ENCODE measurements around the gene PTAR1.

PTAR1 gene

GRCh38 chr9:69750085-69750484 is 9.7 kb downstream of the PTAR1 start:
- DNase-seq = no peak

GRCh38 chr9:69748304-69748703 is 11.5 kb downstream of the PTAR1 start:
- DNase-seq = no peak

- no peak for DNase-seq
These were observed 12.8 kb downstream of the PTAR1 start for GRCh38 chr9:69746859-69747560.

GRCh38 chr9:69745716-69746437 is 13.9 kb downstream of the PTAR1 start:
- peak; percentile 15 for DNase-seq

GRCh38 chr9:69744688-69745380 is 15.0 kb downstream of the PTAR1 start:
- no peak for DNase-seq

- no peak for DNase-seq
These were observed 15.9 kb downstream of the PTAR1 start for GRCh38 chr9:69743930-69744329.

GRCh38 chr9:69740872-69741505 is 18.8 kb downstream of the PTAR1 start:
- no peak for DNase-seq

GRCh38 chr9:69731348-69731747 is 28.5 kb downstream of the PTAR1 start:
- DNase-seq = no peak

GRCh38 chr9:69719983-69720382 is 39.8 kb downstream of the PTAR1 start:
- no peak for DNase-seq

- DNase-seq = no peak
These were observed 40.4 kb downstream of the PTAR1 start for GRCh38 chr9:69719367-69719766.

- no peak for DNase-seq
These were observed 41.6 kb downstream of the PTAR1 start for GRCh38 chr9:69718218-69718617.

- no peak for DNase-seq
These were observed 44.0 kb downstream of the PTAR1 start for GRCh38 chr9:69715825-69716224.

- DNase-seq = no peak
These were observed 44.7 kb downstream of the PTAR1 start for GRCh38 chr9:69715096-69715495.

- DNase-seq = no peak
These were observed 62.3 kb downstream of the PTAR1 start for GRCh38 chr9:69697475-69697874.

GRCh38 chr9:69696802-69697201 is 63.0 kb downstream of the PTAR1 start:
- no peak for DNase-seq

- no peak for DNase-seq
These were observed 69.7 kb downstream of the PTAR1 start for GRCh38 chr9:69689991-69690538.

GRCh38 chr9:69683927-69684326 is 75.9 kb downstream of the PTAR1 start:
- no peak for DNase-seq

- no peak for DNase-seq
These were observed 80.8 kb downstream of the PTAR1 start for GRCh38 chr9:69678843-69679538.

GRCh38 chr9:69677931-69678330 is 81.9 kb downstream of the PTAR1 start:
- DNase-seq = no peak

- DNase-seq = peak; percentile 5
These were observed 84.2 kb downstream of the PTAR1 start for GRCh38 chr9:69675563-69675962.

- DNase-seq = peak; percentile 16
These were observed 84.9 kb downstream of the PTAR1 start for GRCh38 chr9:69674716-69675438.

All from DMS53 (cell line).